Esophagus muscularis mucosa (tissue), 4 donors: ENCODE measurements around the gene ROBO4. TPM values are rescaled to one million over a fixed set of nuclear protein-coding genes. Genes with fewer than 3 reads are reported as not detected.
A peak's percentile ranks its signal among the peaks of the same experiment; 100 is the strongest.

ENCODE experiments used
- DNase-seq: peaks from one replicate; pipeline ENCODE4 v3.0.0-alpha.2; 2017; ENCODE audit errors: extremely low spot score
- H3K27ac ChIP-seq, 4 donors: fragments of 200-600 bp; sonication (generic); replicated peaks in 1 of 4; 1 replicate in 3 of 4; 2 replicates in 1 of 4; pipeline ENCODE4 v1.5.1; 2016 to 2019; ENCODE audit warnings: mild to moderate bottlenecking in 1 of 4
- H3K27me3 ChIP-seq, 4 donors: fragments of 200-600 bp; sonication (generic); one replicate each; pipeline versions ENCODE4 v1.5.1 to v1.6.0; 2016 to 2019
- H3K36me3 ChIP-seq, 4 donors: fragments of 200-600 bp; sonication (generic); one replicate each; pipeline ENCODE4 v1.5.1; 2016 to 2019
- H3K4me1 ChIP-seq, 4 donors: fragments of 200-600 bp; sonication (generic); one replicate each; pipeline ENCODE4 v1.5.1; 2016 to 2019
- H3K4me3 ChIP-seq, 4 donors: fragments of 200-600 bp; sonication (generic); 1 replicate in 2 of 4; 2 replicates in 2 of 4; pipeline ENCODE4 v1.5.1; 2016 to 2019; ENCODE audit warnings: mild to moderate bottlenecking in 4 of 4, moderate library complexity in 1 of 4
- H3K9me3 ChIP-seq, 4 donors: fragments of 200-600 bp; sonication (generic); 1 replicate in 3 of 4; 2 replicates in 1 of 4; pipeline ENCODE4 v1.5.1; 2016 to 2019
- EP300 ChIP-seq: sonication (generic); formaldehyde crosslinking; IDR thresholded peaks from one replicate; pipeline ENCODE4 v1.6.1; 2017; ENCODE audit warnings: antibody characterized with exemption
- POLR2A ChIP-seq: fragments of 450-650 bp; IDR thresholded peaks from one replicate; pipeline ENCODE4 v1.6.1; 2017; ENCODE audit warnings: antibody characterized with exemption, moderate library complexity, mild to moderate bottlenecking, low read depth
- POLR2AphosphoS5 ChIP-seq, 2 donors: sonication (generic); formaldehyde crosslinking; IDR thresholded peaks; one replicate each; pipeline ENCODE4 v1.6.1; 2017; ENCODE audit warnings: antibody characterized with exemption in 2 of 2
- WGBS: methylation state at CpG from one replicate; pipeline ENCODE4 v1.1.5; 2018; 5-methylcytosine and 5-hydroxymethylcytosine counted together
- intact Hi-C: fragments of 100-400 bp; cut with DNase I; formaldehyde crosslinking; loops from one replicate; pipeline ENCODE4 v1.15.1; 2023
- total RNA-seq, 4 donors: library from RNA; depleted of rRNA; stranded (reverse); fragments of >200 nt; gene quantifications; one replicate each; pipeline versions ENCODE4 v1.1.0 to v1.2.1, GENCODE V29; 2016
- TF ChIP-seq, protein P1 (sequence below), 3 experiments: fragments of 200-600 bp in 2 of 3; fragments of 450-650 bp in 1 of 3; sonication (generic) in 2 of 3; IDR thresholded peaks; one replicate each; pipeline ENCODE4 v1.5.1; 2017 to 2019; ENCODE audit warnings: antibody characterized with exemption in 3 of 3, mild to moderate bottlenecking in 2 of 3, moderate library complexity in 1 of 3

ROBO4 gene
- total RNA-seq, 4 donors from 2014 or later = 16.2 to 49.8 (median 36.7) TPM

DNA sequence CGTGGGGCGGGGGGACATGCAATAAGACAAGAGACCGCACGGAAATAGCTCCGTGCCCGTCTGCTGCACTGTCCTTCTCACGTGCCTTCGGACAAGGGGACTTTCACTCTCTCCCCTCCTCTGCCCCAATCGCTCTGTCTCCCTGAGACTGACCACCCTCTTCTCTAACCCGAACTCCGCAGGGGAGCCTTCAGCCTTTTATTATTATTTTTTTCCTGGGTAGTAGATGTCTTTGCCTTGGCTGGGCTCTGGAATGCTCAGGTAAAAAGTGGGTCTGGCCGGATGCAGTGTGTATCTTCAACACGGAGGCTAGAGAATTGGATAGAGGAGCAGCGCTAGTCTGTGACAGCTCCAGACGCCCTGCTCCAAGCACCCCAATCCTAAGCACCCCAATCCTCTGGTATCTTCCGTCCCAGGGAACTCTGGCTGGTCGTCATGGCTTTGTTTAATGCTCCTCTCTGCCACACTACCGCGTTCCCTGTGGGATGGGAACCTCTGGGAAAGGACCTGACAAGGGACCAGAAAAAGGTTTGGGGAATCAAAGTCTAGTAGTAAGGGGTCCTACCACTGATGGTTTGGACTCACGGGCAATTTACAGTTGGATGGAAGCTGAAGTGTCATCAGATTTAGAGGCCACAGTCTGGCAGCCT, 57.6 kb downstream of the ROBO4 start:
- no peaks in the 10 kb centered on the region for H3K36me3 ChIP-seq
- DNase-seq = no peak
- WGBS = 9% methylated on average over 18 of the region's 20 CpGs
- H3K27me3 ChIP-seq = peaks cover 15 to 72% (median 63%) of the 10 kb centered on the region in 4 donors
- TF ChIP-seq POLR2AphosphoS5 (IDR thresholded peaks at IDR 0.05) (no peak), POLR2A (no peak), EP300 (no peak)
- TF ChIP-seq, protein P1, sequence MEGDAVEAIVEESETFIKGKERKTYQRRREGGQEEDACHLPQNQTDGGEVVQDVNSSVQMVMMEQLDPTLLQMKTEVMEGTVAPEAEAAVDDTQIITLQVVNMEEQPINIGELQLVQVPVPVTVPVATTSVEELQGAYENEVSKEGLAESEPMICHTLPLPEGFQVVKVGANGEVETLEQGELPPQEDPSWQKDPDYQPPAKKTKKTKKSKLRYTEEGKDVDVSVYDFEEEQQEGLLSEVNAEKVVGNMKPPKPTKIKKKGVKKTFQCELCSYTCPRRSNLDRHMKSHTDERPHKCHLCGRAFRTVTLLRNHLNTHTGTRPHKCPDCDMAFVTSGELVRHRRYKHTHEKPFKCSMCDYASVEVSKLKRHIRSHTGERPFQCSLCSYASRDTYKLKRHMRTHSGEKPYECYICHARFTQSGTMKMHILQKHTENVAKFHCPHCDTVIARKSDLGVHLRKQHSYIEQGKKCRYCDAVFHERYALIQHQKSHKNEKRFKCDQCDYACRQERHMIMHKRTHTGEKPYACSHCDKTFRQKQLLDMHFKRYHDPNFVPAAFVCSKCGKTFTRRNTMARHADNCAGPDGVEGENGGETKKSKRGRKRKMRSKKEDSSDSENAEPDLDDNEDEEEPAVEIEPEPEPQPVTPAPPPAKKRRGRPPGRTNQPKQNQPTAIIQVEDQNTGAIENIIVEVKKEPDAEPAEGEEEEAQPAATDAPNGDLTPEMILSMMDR (IDR thresholded peaks at IDR 0.05) = no peak
- H3K4me1 ChIP-seq = peaks cover 22 to 37% (median 32%) of the 10 kb centered on the region in 4 donors
- no peak overlapping the region for H3K27ac ChIP-seq
- peak overlapping the region; percentile 42 to 52 (median 46) for H3K4me3 ChIP-seq
- intact Hi-C loops = loop anchor here (5.0 kb wide), 2 partner anchors 38 to 78 kb away; partner anchors contain the start of genes ESAM and MSANTD2
- no peaks in the 10 kb centered on the region for H3K9me3 ChIP-seq

DNA sequence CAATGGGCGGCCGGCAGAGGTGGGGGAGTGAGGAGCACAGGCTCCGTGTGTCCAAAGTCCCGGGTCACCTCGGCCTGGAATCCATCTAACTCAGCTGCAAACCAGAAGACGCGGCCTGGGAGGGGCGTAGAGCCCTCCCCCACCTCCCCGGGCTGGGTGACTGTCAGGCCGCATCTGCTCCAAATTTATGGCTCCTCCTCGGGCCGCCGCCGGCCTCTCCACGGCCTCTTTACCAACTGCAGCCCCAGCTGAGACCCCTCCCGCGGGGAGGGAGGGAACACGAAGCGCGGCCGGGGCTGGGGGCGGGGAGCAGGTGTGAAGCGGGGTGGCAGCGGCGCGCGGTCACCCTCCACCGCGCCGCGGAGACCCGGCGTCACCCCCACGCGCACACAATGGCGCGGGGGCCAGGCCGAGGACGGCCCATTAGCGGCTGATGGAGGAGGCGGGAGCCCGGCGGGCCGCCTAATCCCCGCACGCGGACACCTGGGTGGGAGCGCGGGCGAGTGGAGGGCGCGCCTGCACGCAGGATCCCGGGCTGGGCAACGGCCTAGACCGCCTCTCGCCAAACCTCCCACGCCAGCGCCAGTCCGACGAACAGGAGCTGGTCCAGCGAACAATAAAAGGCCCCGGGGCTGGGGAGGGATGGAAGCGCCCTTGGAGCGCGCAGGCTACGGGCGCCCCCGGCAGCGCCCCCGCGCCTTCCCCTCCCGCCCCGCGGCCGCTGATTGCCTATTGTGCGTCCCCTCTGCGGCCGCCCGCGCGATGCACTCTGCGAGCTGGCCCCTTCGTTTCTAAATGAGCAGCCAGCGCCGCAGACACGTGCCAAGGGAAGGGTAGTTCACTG, 58.3 kb downstream of the ROBO4 start:
- Histone ChIP-seq H3K9me3 (no peaks in the 10 kb centered on the region), H3K36me3 (no peaks in the 10 kb centered on the region), H3K4me1 (peaks cover 22 to 37% (median 32%) of the 10 kb centered on the region in 4 donors), H3K4me3 (peak overlapping the region; percentile 42 to 52 (median 46)), H3K27me3 (peaks cover 15 to 65% (median 57%) of the 10 kb centered on the region in 4 donors), H3K27ac (no peak overlapping the region)
- intact Hi-C loops = loop anchor here (5.0 kb wide), 2 partner anchors 37 to 77 kb away; partner anchors contain the start of genes ESAM and MSANTD2
- no peak for DNase-seq
- WGBS = 9% methylated on average over 8 of the region's 87 CpGs
- no peak for TF ChIP-seq EP300
- no peak for TF ChIP-seq POLR2AphosphoS5 (IDR thresholded peaks at IDR 0.05)
- TF ChIP-seq POLR2A = no peak
- TF ChIP-seq, protein P1 (IDR thresholded peaks at IDR 0.05) = no peak

DNA sequence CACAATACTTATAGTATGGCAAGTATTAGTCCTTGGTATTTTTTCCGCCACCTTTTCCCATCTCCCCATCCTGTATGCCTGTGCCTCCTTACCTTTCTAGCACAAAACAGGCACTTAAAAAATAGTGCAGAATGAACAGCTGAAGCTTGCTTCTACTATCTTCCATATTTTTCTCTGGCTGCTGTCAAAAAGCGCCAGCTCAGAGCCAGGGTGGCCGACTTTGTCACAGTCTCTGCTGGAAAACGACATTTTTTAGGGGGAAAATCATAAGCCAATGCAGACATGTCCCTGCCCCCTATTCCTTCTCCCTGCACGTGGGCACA, 58.9 kb downstream of the ROBO4 start:
- 42% methylated on average over 5 of the region's 5 CpGs for WGBS

DNA sequence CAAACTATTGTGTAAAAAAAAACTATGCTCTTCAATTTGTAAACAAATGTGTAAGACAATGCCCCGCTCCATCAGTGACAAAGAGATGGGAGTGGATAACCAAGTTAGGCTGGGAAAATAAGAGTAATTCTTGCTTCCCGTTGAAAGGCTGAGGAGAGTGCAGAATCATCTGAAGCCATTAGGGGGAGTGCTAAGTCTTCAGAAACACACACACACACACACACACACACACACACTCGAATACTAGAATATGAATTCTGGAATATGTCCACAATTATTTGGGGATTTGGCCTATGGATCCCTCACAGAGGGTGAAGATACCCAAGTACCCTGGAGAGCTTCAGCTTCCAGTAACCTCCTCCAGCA, 60.2 kb downstream of the ROBO4 start:
- H3K9me3 ChIP-seq = no peaks in the 10 kb centered on the region
- H3K27me3 ChIP-seq = peaks cover 15 to 60% (median 39%) of the 10 kb centered on the region in 4 donors
- no peak overlapping the region for H3K4me3 ChIP-seq
- H3K27ac ChIP-seq = peak overlapping the region in 1 of 4 donors; percentile 68
- TF ChIP-seq POLR2AphosphoS5 (IDR thresholded peaks at IDR 0.05) (no peak), POLR2A (no peak), EP300 (no peak)
- TF ChIP-seq, protein P1 (IDR thresholded peaks at IDR 0.05) = no peak
- WGBS = 23% methylated on average over 3 of the region's 3 CpGs
- no peak for DNase-seq
- H3K36me3 ChIP-seq = no peaks in the 10 kb centered on the region
- H3K4me1 ChIP-seq = peaks cover 15 to 28% (median 24%) of the 10 kb centered on the region in 4 donors
- intact Hi-C loops = loop anchor here (2.0 to 5.0 kb wide), 3 partner anchors 35 to 169 kb away; partner anchors contain the start of genes ESAM and MSANTD2

More for the DNA sequence above, 58.9 kb downstream of the ROBO4 start:
- H3K36me3 ChIP-seq = no peaks in the 10 kb centered on the region
- no peak for TF ChIP-seq POLR2A
- TF ChIP-seq EP300 = no peak
- TF ChIP-seq, protein P1 (IDR thresholded peaks at IDR 0.05) = no peak
- no peak for TF ChIP-seq POLR2AphosphoS5 (IDR thresholded peaks at IDR 0.05)
- H3K4me3 ChIP-seq = peak overlapping the region in 3 of 4 donors; percentile 45 to 52 (median 47)
- H3K9me3 ChIP-seq = no peaks in the 10 kb centered on the region
- intact Hi-C loops = loop anchor here (5.0 kb wide), 2 partner anchors 36 to 76 kb away; partner anchors contain the start of genes ESAM and MSANTD2
- H3K27me3 ChIP-seq = peaks cover 15 to 61% (median 51%) of the 10 kb centered on the region in 4 donors
- DNase-seq = no peak
- no peak overlapping the region for H3K27ac ChIP-seq
- peaks cover 22 to 37% (median 32%) of the 10 kb centered on the region in 4 donors for H3K4me1 ChIP-seq
